Measurements from ENCODE around the gene CEP68.
"Not testable (repeated sequence)": the region's sequence is repeated elsewhere in the genome, so short reads cannot be mapped to it uniquely, and the experiment has no call there.

Gene CEP68

DNA sequence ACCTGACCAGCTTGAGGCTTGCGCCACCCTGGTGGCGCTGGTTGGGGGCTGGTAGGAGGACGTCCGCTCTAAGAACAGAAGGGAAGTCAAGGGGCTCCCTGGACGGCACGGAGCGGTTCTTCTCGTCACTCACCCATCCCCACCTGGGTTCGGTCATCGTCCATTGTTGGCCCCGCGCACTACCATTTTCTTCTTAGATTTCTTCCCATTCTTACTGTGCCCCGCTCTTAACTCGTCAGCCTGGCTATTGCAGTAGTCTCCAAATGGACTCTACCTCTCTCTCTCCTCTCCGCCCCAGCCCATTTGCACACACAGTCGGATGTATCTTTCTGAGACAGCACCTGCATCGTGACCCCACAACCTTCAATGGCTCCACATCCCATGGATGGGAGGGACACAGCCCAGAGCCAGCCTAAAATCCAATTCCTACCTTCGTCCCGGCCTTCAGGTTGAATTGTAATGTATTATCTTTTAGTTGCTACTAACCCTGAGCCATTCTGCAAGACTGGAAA is 74.5 kb downstream of the CEP68 start:
- Histone ChIP-seq H3K9me3 (ENCODE audit: control insufficient read depth, insufficient read depth, low read length) (no peaks in the 10 kb centered on the region), H3K4me3 (ENCODE audit: low read depth, low read length) (peak overlapping the region; percentile 91), H3K27me3 (ENCODE audit: control insufficient read depth, insufficient read depth, low read length) (no peaks in the 10 kb centered on the region), H3K4me1 (ENCODE audit: control insufficient read depth, insufficient read depth, low read length) (peaks cover 4% of the 10 kb centered on the region), H3K36me3 (ENCODE audit: control insufficient read depth, insufficient read depth, low read length) (no peaks in the 10 kb centered on the region), H3K9ac (ENCODE audit: low read depth, low read length) (peak overlapping the region; percentile 89)

DNA sequence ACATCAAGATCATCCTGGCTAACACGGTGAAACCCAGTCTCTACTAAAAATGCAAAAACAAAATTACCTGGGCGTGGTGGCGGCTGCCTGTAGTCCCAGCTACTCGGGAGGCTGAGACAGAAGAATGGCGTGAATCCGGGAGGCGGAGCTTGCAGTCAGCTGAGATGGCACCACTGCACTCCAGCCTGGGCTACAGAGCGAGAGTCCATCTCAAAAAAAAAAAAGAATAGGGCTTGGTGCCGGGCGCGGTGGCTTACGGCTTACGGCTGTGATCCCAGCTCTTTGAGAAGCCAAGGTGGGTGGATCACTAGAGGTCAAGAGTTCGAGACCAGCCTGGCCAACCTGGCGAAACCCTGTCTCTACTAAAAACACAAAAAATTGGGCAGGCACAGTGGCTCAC is 76.7 kb downstream of the CEP68 start:
- H3K4me1 ChIP-seq (ENCODE audit: control insufficient read depth, insufficient read depth, low read length); H3K27me3 ChIP-seq (ENCODE audit: control insufficient read depth, insufficient read depth, low read length); H3K36me3 ChIP-seq (ENCODE audit: control insufficient read depth, insufficient read depth, low read length); H3K4me3 ChIP-seq (ENCODE audit: low read depth, low read length); H3K9me3 ChIP-seq (ENCODE audit: control insufficient read depth, insufficient read depth, low read length); H3K9ac ChIP-seq (ENCODE audit: low read depth, low read length): not testable (repeated sequence)

DNA sequence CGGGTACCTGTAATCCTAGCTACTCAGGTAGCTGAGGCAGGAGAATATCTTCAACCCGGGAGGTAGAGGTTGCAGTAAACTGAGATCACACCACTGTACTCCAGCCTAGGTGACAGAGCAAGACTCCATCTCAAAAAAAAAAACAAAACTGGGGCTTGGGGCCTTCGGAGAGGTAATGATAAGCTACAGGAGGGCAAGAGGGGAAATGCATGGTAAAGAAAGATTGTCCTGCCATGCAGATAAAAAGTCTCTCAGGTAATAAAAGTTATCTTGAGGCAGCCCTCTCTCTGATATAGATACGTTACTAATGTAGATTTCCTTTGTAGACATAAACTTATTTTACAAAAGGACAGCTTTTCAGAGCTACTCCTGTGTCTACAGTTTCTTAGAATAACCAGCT is 77.4 kb downstream of the CEP68 start:
- no peaks in the 10 kb centered on the region for H3K36me3 ChIP-seq (ENCODE audit: control insufficient read depth, insufficient read depth, low read length)
- H3K4me1 ChIP-seq (ENCODE audit: control insufficient read depth, insufficient read depth, low read length) = no peaks in the 10 kb centered on the region
- H3K27me3 ChIP-seq (ENCODE audit: control insufficient read depth, insufficient read depth, low read length) = no peaks in the 10 kb centered on the region
- no peaks in the 10 kb centered on the region for H3K9me3 ChIP-seq (ENCODE audit: control insufficient read depth, insufficient read depth, low read length)
- H3K9ac ChIP-seq (ENCODE audit: low read depth, low read length) = no peak overlapping the region
- H3K4me3 ChIP-seq (ENCODE audit: low read depth, low read length) = no peak overlapping the region

DNA sequence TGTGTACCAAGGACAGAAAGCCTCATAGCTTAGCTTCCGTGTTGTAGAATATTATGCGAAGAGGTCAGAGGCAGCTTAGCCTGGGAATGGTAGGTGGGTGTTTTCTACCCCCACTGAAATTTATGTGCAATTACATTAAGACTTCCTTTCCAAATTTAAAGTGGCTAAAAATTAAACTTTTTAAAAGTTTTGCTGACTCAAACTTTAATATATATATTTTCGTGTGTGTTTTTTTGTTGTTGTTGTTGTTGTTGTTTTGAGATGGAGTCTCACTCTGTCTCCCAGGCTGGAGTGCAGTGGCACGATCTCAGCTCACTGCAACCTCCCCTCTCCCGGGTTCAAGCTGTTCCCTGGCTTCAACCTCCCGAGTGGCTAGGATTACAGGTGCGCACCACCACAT is 77.9 kb downstream of the CEP68 start:
- H3K9ac ChIP-seq (ENCODE audit: low read depth, low read length) = no peak overlapping the region
- H3K36me3 ChIP-seq (ENCODE audit: control insufficient read depth, insufficient read depth, low read length) = no peaks in the 10 kb centered on the region
- H3K4me1 ChIP-seq (ENCODE audit: control insufficient read depth, insufficient read depth, low read length) = no peaks in the 10 kb centered on the region
- no peaks in the 10 kb centered on the region for H3K9me3 ChIP-seq (ENCODE audit: control insufficient read depth, insufficient read depth, low read length)
- H3K4me3 ChIP-seq (ENCODE audit: low read depth, low read length) = no peak overlapping the region
- no peaks in the 10 kb centered on the region for H3K27me3 ChIP-seq (ENCODE audit: control insufficient read depth, insufficient read depth, low read length)

DNA sequence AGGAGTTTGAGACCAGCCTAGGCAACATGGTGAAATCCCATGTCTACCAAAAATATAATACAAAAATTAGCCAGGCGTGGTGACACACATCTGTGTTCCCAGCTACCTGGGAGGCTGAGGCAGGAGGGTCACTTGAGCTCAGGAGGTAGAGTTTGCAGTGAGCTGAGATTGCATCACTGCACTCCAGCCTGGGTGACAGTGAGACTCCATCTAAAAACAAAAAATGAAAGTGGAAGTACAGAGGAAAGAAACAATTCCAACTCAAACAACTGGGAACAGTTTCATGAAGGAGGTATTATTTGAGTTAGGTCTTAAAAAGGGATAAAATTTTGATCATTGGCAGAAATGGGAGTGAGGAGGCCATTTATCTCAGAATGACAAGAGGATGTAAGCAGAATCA is 80.0 kb downstream of the CEP68 start:
- Histone ChIP-seq H3K9me3 (ENCODE audit: control insufficient read depth, insufficient read depth, low read length) (no peaks in the 10 kb centered on the region), H3K27me3 (ENCODE audit: control insufficient read depth, insufficient read depth, low read length) (no peaks in the 10 kb centered on the region), H3K36me3 (ENCODE audit: control insufficient read depth, insufficient read depth, low read length) (no peaks in the 10 kb centered on the region), H3K9ac (ENCODE audit: low read depth, low read length) (no peak overlapping the region), H3K4me3 (ENCODE audit: low read depth, low read length) (no peak overlapping the region), H3K4me1 (ENCODE audit: control insufficient read depth, insufficient read depth, low read length) (no peaks in the 10 kb centered on the region)

Data from iPS-15b (cell line).